Stomach (tissue), 4 donors: ENCODE results near the gene AFAP1.

Source experiments
- CTCF ChIP-seq, 7 experiments: fragments of 450-650 bp in 4 of 7; fragments of 200-600 bp in 3 of 7; sonication (generic) in 3 of 7; IDR thresholded peaks; one replicate each; pipeline ENCODE4 v1.5.1; 2016 to 2019; ENCODE audit warnings: antibody characterized with exemption in 7 of 7, control low read depth in 2 of 7, mild to moderate bottlenecking in 1 of 7
- EP300 ChIP-seq: sonication (generic); formaldehyde crosslinking; IDR thresholded peaks from one replicate; pipeline ENCODE4 v1.6.1; 2017; ENCODE audit warnings: antibody characterized with exemption
- POLR2A ChIP-seq, 4 donors: fragments of 450-650 bp; IDR thresholded peaks; one replicate each; pipeline ENCODE4 v1.6.1; 2016; ENCODE audit warnings: antibody characterized with exemption in 4 of 4, control low read depth in 2 of 4, mild to moderate bottlenecking in 1 of 4, moderate library complexity in 1 of 4
- POLR2AphosphoS5 ChIP-seq, 3 donors: sonication (generic); formaldehyde crosslinking; IDR thresholded peaks; one replicate each; pipeline ENCODE4 v1.6.1; 2016; ENCODE audit warnings: antibody characterized with exemption in 3 of 3

GRCh38 chr4:7900334-7900909 lies 39.2 kb downstream of the AFAP1 start:
- TF ChIP-seq POLR2AphosphoS5 (IDR thresholded peaks at IDR 0.05) (no peak), CTCF (IDR thresholded peaks at IDR 0.05) (no peak), POLR2A (IDR thresholded peaks at IDR 0.05) (no peak), EP300 (no peak)
